GM19452 (cell line): ENCODE data around the gene RETREG1.
A peak's percentile ranks its signal among the peaks of the same experiment; 100 is the strongest.
"Not testable (repeated sequence)": the region's sequence is repeated elsewhere in the genome, so short reads cannot be mapped to it uniquely, and the experiment has no call there.

Experiments used
- ATAC-seq: cut with Tn5 transposase; IDR thresholded peaks from one replicate; pipeline ENCODE4 v1.9.1; 2021; ENCODE audit not compliant: unreplicated experiment

Gene RETREG1

GRCh38 chr5:16461026-16461425 lies 155.8 kb downstream of the RETREG1 start:
- ATAC-seq = no peak

DNA sequence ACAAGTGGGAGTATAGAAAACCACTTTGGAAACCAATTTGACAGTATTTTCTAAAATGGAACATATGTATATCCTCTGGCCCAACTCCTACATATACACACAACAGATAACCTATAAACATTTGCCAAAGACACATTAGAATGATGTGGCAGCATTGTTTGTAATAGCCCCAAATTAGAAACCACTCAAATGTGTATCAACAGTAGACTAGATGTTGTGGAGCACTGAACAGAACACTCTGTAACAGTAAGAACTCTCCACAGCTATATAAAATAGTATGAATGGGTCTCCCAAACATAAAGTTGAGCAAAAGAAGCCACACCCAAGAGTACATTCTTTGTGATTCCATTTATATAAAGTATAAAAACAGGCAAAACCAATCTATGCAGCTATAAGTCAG lies 157.3 kb downstream of the RETREG1 start:
- no peak for ATAC-seq

- ATAC-seq = no peak
These were observed 158.9 kb downstream of the RETREG1 start for GRCh38 chr5:16457853-16458252.

DNA sequence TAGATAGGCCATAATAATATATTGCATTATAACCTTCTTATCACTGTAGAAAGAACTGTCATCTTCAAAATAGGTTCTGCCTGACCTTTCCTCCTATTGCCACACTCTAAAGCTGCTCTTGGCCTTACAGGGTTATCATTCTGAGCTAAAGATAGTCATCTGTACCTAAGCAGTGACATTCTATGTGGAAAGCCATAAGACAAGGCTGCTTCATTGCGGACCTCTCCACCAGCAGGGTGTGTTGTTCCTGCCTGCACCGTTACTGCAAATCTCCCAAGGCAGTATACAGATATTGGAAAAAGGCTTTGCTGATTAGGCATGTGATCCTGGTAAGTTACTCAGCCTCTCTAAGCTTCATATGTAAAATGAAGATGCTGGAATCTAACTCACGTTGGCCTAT lies 159.3 kb downstream of the RETREG1 start:
- ATAC-seq = no peak

DNA sequence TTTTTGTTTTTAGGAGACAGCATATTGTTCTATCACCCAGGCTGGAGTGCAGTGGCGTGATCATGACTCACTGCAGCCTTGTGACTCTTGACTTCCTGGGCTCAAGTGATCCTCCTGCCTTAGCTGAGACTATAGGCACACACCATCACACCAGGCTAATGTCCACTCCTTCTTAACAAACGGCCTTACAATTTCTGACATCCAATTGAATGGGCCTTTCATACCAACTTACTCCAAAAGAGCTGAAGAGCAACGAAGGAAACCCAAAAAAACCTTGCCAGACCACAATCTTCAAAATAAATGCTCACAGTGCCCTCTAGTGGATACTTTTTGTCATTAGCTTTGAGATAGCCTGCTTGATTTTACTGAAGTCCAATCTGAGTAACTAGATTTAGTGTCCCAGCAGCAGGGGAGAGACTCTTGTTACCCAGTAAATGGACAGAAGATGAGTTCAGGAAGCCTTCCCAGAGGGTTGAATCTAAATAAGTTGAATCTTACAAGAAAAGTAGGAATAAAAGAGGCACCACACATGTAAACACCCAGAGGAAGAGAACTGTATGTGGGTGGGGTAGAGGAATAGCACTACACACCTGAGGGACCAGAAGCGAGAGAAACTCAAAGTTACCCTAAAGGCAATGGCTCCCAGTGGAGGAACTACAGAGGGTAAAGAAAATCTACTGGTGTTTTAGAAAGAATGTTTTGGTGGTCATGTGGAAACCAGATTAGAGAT lies 160.5 kb downstream of the RETREG1 start:
- ATAC-seq = peak; percentile 62

DNA sequence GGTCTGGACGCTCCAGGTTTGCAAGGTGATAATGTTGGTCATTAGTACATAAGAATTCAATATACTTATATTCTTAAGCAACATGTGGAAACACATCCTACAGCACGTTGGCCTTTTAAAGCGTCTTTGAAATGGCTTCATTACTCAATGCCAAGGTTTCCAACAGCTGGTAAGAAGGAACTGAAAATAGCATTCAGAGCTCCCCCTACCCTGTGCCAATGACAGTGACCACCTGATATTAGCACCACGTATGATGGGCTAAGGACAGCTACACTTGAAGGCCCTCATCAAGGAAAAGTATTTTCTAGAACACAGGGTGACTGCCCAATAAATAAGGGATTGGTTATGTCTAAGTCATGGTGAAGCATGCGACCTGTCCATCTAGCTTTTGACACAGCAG lies 161.1 kb downstream of the RETREG1 start:
- no peak for ATAC-seq

GRCh38 chr5:16454686-16455085 lies 162.1 kb downstream of the RETREG1 start:
- no peak for ATAC-seq

GRCh38 chr5:16453609-16454008 lies 163.2 kb downstream of the RETREG1 start:
- ATAC-seq = no peak

- peak; percentile 49 for ATAC-seq
These were observed 166.6 kb downstream of the RETREG1 start for GRCh38 chr5:16450163-16450562.

DNA sequence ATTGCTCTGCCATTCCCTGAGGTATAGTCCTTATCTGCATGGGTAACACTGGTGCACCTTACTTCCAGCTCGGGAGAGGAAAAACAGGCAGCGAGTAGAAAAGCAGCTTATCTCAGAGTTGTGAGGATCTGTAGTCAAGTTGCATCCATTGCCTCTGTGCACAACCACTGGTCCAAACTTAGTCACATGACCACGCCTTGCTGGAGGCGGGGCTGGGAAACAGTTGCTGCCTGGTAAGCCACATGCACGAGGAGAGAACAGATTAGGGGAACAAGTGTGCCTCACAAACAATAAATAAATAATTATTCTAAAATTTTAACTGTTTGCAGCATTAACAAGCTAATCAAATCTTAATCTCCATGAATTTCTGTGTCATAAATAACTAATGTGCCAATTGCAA lies 169.8 kb downstream of the RETREG1 start:
- no peak for ATAC-seq

DNA sequence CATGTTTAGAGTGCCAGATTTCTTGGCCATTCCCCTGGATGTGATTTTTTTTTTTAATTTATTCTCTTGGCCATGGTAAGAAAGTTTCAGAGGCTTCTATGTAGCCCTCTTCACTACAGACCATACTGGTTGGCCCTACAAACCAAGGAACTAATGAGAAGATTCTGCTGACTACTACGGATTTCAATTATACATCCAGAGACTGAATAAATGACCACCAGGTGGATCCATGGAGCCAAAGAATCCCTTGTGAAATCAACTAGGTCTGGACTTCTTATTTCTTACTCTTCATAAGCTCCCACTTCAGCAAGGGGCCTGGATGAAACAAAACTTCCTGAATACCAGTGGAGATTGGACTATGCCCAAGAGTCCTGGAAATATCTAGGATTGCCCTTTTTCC lies 178.8 kb downstream of the RETREG1 start:
- no peak for ATAC-seq

DNA sequence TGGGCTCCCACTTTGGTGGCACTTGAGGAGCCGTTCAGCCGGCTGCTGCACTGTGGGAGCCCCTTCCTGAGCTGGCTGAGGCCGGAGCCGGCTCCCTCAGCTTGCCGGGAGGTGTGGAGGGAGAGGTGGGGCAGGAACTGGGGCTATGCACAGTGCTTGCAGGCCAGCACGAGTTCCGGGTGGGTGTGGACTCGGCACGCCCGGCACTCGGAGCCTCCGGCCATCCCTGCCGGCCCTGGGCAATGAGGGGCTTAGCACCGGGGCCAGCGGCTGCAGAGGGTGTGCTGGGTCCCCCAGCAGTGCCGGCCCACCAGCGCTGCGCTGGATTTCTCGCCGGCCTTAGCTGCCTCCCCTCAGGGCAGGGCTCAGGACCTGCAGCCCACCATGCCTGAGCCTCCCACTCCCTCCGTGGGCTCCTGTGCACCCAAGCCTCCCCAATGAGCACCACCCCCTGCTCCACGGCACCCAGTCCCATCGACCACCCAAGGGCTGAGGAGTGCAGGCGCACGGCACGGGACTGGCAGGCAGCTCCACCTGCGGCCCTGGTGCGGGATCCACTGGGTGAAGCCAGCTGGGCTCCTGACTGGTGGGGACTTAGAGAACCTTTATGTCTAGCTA lies 180.6 kb downstream of the RETREG1 start:
- ATAC-seq = not testable (repeated sequence)

- ATAC-seq = no peak
These were observed 185.3 kb downstream of the RETREG1 start for GRCh38 chr5:16431490-16431889.

- ATAC-seq = no peak
These were observed 186.3 kb downstream of the RETREG1 start for GRCh38 chr5:16430349-16431089.

DNA sequence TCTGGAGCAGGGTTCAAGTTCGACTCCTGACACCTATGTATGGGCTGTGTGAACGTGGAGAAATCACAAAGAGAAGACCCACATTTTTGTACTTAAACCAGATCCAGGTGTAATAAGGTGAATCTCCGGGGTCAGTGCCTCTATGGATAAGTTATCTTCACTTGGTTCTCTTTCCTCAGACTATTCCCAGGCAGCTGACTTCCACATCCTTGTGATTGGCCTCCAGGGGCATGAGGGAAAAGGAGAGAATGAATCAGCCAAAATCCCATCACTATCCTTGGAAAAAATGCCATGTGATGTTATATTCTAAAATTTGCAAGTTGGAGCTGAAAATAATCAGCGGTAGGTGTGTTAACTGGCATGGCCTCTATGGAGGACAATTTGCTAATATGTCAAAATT lies 188.4 kb downstream of the RETREG1 start:
- no peak for ATAC-seq

- ATAC-seq = no peak
These were observed 189.2 kb downstream of the RETREG1 start for GRCh38 chr5:16427587-16427986.
